ENCODE measurements around the gene TMEM208.

Gene TMEM208

DNA sequence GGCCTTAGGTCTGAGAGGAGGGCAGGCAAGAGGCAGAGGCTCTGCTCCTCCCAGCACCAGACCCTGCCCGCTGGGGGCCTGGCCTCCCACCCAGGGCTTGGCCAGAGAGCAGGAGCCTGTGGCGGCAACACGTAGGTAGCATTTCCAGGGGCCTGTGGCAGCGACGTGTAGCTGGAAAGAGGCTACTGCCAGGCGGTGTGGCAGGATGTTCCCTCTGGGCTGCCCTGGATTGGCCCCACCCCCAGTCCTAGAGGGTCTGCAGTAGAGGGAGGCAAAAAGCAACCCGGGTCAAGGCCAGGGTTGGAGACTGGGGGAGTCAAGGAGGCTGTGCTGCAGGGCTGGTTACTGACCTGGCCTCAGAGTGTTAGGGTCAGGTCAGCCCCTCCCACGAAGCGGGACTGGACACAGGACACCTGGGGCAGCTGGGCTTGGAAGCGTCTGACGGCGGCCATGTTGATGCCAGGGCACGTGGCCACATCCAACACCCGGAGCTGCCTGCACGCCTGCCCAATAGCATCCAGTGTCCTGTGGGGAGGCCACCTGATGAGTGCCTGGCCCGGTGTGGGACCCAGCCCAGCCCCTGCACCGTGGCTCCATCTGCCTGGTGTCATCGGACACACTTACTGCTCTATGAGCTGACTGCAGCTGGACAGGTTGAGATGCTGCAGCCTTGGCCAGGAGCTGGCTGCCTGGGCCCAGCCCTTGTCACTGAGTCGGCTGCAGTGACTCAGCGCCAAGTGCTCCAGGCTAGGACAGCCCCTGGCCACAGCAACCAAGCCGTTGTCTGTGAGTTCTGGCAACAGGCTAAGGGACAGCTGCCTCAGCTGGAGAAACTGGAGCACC lies 19.5 kb upstream of the TMEM208 start:
- Histone ChIP-seq H4K20me1 (peaks cover 7% of the 10 kb centered on the region), H3K27ac (no peak overlapping the region)

DNA sequence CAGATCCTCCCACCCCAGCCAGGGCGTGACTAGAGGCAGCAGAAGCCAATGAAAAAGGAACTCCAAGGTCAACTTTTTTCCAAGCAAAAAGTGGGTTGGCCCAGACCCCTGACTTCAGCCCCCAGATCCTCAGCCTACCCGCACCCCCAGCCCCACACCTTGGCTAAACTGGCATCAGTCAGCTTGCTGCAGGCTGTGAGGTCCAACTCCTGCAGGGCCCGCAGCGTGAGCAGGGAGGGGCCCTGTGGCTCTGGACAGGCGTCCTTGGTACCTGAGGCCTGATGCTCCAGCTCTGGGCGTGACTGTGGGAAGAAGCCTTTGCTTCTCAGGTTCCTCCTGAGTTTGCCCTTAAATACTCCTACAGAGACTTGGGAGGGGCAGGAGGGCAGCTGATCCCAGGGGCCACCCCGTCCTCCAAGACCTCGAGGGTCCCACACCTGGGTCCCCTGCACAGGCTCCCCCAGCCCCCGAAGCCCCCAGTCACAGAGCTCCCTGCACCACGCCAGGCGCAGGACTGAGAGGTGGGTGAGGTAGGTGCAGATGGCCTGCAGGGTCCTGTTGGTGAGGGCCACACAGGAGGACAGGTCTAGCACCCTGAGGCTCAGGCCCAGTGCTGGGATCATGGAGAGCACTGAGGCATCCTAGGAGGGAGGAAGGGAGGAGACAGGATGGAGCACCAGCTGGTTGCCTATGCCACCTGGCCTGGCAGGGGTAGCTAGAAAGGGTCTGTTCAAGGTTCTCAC lies 18.6 kb upstream of the TMEM208 start:
- H3K4me2 ChIP-seq: no peak overlapping the region
- no peak overlapping the region for H3K4me3 ChIP-seq
- no peaks in the 10 kb centered on the region for H3K9me3 ChIP-seq
- H3K27ac ChIP-seq: no peak overlapping the region
- H3K27me3 ChIP-seq: no peaks in the 10 kb centered on the region
- no peak overlapping the region for H3K9ac ChIP-seq
- H3K36me3 ChIP-seq: peaks cover 39% of the 10 kb centered on the region
- TF ChIP-seq Cebpa-rat (IDR thresholded peaks at IDR 0.05): no peak
- 0 out of 2 replicates have a peak, but pooled peaks cover 3% of the 10 kb centered on the region for H3K4me1 ChIP-seq
- peaks cover 7% of the 10 kb centered on the region for H4K20me1 ChIP-seq

More for the DNA sequence above, 19.5 kb upstream of the TMEM208 start:
- Histone ChIP-seq H3K36me3 (peaks cover 48% of the 10 kb centered on the region), H3K4me2 (no peak overlapping the region), H3K4me3 (no peak overlapping the region), H3K9ac (no peak overlapping the region), H3K4me1 (0 out of 2 replicates have a peak, but pooled peaks cover 3% of the 10 kb centered on the region), H3K27me3 (no peaks in the 10 kb centered on the region), H3K9me3 (no peaks in the 10 kb centered on the region)
- no peak for TF ChIP-seq Cebpa-rat (IDR thresholded peaks at IDR 0.05)

DNA sequence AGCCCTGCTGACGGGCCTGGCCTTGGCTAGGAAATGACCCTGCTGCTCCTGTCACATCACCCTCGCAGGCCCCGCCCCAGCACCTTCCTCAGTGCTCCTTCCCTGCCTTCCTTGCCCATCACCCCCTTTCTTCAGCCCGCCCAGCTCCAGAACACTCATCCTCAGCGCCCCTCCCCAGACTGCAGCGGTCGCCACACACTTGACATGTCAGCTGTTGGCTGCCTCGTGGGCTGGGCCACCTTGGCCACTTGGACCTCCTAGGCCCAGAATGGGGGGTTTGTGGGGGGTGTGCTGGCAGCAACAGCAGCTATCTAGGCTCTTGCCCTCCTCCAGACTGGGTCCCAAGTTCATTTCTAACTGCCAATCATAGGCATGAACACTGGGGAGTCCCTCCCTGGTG lies 17.4 kb upstream of the TMEM208 start:
- no peak overlapping the region for H3K27ac ChIP-seq

DNA sequence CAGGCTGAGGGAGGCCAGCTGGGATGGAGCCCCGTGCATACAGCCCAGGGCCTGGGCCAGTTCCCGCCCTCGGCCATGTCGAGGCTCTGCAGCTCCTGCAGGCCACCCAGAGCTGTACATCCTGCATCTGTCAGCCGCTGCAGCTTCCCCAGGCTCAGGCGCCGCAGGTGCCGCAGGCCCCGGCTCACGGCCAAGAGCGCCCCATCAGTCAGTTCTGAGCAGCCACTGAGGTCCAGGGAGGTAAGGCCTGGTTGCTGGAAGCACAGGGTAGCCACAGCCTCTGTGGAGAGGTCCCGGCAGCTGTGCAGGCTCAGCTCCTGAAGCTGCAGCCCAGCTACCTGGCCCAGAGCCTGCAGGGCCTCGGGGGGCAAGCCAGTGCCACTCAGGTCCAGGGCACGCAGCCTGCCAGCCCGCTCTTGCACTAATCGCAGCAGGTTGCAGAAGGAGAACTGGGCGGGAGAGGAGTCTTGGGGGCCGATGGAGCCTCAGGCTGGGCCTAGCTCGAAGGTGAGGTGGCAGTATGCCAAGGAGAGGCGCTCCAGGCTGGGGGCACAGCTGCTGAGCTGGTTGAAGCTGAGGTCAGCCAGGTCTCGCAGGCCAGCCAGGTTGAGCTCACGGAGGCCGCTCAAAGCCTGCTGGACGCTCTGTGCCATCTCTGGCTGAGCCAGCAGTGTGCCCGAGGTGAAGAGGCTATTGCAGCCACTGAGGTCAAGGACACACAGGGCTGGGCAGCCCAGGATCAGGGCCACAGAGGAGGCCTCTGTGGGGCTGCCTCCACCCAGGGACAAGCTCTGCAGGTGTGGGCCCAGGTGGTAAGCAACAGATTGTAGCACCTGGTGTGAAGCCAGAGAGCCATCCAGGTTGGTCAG lies 16.6 kb upstream of the TMEM208 start:
- Histone ChIP-seq H3K36me3 (peaks cover 23% of the 10 kb centered on the region), H3K27me3 (no peaks in the 10 kb centered on the region), H3K4me2 (no peak overlapping the region), H3K27ac (no peak overlapping the region), H3K4me1 (0 out of 2 replicates have a peak, but pooled peaks cover 3% of the 10 kb centered on the region), H3K9me3 (no peaks in the 10 kb centered on the region), H4K20me1 (no peaks in the 10 kb centered on the region), H3K4me3 (no peak overlapping the region), H3K9ac (no peak overlapping the region)
- TF ChIP-seq Cebpa-rat (IDR thresholded peaks at IDR 0.05): no peak

More for the DNA sequence above, 17.4 kb upstream of the TMEM208 start:
- H3K9ac ChIP-seq: no peak overlapping the region
- H3K36me3 ChIP-seq: peaks cover 27% of the 10 kb centered on the region
- H4K20me1 ChIP-seq: no peaks in the 10 kb centered on the region
- H3K9me3 ChIP-seq: no peaks in the 10 kb centered on the region
- H3K4me2 ChIP-seq: no peak overlapping the region
- no peak for TF ChIP-seq Cebpa-rat (IDR thresholded peaks at IDR 0.05)
- H3K27me3 ChIP-seq: no peaks in the 10 kb centered on the region
- no peak overlapping the region for H3K4me3 ChIP-seq
- H3K4me1 ChIP-seq: 0 out of 2 replicates have a peak, but pooled peaks cover 3% of the 10 kb centered on the region

DNA sequence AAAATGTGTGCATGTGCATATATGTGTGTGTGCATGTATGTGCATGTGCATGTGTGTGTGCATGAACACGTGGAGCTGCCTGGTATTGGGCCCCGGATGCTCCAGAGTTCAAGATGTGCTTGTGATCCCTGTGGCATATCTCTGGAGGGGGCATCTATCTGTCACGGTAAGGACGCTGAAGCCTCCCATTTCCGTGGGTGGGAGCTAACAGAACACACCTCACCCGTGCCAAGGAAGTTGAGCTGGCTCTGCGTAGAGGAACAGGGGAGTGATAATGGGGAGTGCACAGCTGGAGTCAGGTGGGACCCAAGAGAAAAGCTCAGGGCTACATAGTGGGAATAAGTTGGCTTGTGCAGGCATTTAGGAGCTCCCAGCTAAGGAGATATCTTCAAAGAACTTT lies 15.3 kb upstream of the TMEM208 start:
- H3K4me3 ChIP-seq: no peak overlapping the region
- peaks cover 16% of the 10 kb centered on the region for H3K4me1 ChIP-seq
- no peak overlapping the region for H3K27ac ChIP-seq
- H3K36me3 ChIP-seq: peaks cover 10% of the 10 kb centered on the region; the same call in 1 of the 2 replicates
- no peaks in the 10 kb centered on the region for H3K27me3 ChIP-seq
- no peak overlapping the region for H3K9ac ChIP-seq
- no peaks in the 10 kb centered on the region for H4K20me1 ChIP-seq
- TF ChIP-seq Cebpa-rat (IDR thresholded peaks at IDR 0.05): no peak
- no peaks in the 10 kb centered on the region for H3K9me3 ChIP-seq
- H3K4me2 ChIP-seq: no peak overlapping the region

DNA sequence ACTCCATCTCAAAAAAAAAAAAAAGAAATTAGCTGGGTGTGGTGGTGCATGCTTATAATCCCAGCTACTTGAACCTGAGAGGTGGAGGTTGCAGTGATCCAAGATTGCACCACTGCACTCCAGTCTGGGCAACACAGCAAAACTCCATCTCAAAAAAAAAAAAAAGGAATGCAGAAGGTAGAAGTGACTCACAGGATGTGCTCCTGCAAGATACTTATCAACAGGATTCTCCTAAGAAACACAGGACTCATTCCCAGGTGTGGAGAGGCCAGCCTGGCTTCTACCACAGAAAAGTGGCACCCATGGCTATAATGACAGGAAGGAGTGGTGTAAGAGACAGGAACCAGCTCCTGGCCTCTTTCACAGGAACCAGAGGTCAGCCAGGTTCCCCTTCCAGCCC lies 14.2 kb upstream of the TMEM208 start:
- Histone ChIP-seq H3K9ac (no peak overlapping the region), H3K27ac (no peak overlapping the region), H3K27me3 (no peaks in the 10 kb centered on the region), H4K20me1 (no peaks in the 10 kb centered on the region), H3K36me3 (peaks cover 1% of the 10 kb centered on the region; the same call in 1 of the 2 replicates), H3K4me2 (no peak overlapping the region), H3K4me3 (no peak overlapping the region), H3K9me3 (no peaks in the 10 kb centered on the region), H3K4me1 (peaks cover 27% of the 10 kb centered on the region)
- TF ChIP-seq Cebpa-rat (IDR thresholded peaks at IDR 0.05): no peak

DNA sequence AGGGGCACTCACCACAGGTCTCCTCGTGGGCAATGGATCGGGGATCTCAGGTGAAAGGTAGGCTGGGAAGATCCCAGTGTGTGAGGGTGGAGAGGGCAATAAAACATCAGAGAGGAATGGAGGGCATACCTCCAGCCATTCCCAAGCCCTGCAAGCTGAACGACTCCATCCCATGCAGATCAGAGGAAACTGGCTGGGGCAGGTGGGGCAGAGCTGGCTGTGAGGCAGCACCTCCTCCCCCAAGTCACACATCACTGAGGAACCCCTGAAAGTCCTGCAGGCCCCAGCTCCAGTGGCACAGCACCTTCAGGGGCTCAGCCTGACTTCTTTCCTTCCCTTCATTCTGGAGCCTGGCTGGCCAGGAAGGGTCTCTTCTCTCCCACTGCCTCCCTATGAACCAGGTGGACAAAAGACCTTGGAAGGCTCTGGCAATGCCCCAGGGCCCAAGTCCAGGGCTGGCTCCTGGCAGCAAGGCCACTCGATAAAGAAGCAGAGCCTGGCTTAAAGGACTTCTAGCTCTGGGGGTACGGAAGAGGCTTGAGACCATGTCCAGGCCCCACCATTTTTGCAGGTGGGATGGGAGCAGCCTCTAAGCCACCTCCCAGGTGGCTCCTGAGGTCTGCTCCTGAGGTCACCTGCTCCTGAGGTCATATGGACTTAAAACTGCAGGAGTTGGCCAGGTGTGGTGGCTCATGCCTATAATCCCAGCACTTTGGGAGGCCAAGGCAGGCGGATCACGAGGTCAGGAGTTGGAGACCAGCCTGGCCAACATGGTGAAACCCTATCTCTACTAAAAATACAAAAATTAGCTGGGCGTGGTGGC lies 13.5 kb upstream of the TMEM208 start:
- no peak overlapping the region for H3K4me3 ChIP-seq
- H3K4me1 ChIP-seq: peaks cover 33% of the 10 kb centered on the region
- no peak for TF ChIP-seq Cebpa-rat (IDR thresholded peaks at IDR 0.05)
- H3K9ac ChIP-seq: no peak overlapping the region
- H3K27me3 ChIP-seq: no peaks in the 10 kb centered on the region
- H3K27ac ChIP-seq: no peak overlapping the region
- H4K20me1 ChIP-seq: no peaks in the 10 kb centered on the region
- H3K36me3 ChIP-seq: no peaks in the 10 kb centered on the region
- no peak overlapping the region for H3K4me2 ChIP-seq
- H3K9me3 ChIP-seq: no peaks in the 10 kb centered on the region

DNA sequence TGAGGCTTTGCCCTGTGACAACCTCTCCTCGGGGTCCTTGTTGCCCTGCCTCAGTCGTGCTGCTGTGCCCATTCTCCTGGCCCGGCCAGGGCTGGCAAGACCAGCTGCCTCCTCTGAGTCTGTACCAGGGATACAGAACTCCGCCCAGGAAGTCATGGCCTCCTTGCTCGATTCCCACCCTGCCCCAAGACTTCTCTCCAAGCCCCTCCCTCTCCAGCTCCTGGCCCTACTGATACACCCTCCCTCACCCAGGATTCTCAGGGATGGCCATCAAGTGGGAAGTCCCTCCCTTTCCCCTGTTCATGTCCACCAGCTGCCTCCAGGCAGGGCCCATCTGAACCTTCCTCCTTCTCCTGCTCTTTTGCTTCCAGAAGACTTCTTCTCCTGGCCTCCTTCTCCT lies 11.2 kb upstream of the TMEM208 start:
- H3K27me3 ChIP-seq: no peaks in the 10 kb centered on the region
- H3K4me3 ChIP-seq: no peak overlapping the region
- H4K20me1 ChIP-seq: no peaks in the 10 kb centered on the region
- no peak for TF ChIP-seq Cebpa-rat (IDR thresholded peaks at IDR 0.05)
- no peak overlapping the region for H3K9ac ChIP-seq
- H3K27ac ChIP-seq: no peak overlapping the region
- no peaks in the 10 kb centered on the region for H3K36me3 ChIP-seq
- no peak overlapping the region for H3K4me2 ChIP-seq
- H3K9me3 ChIP-seq: no peaks in the 10 kb centered on the region
- H3K4me1 ChIP-seq: peaks cover 51% of the 10 kb centered on the region
